Small intestine (tissue), 7 donors: ENCODE results near the gene TNKS1BP1. TPM values are rescaled to one million over a fixed set of nuclear protein-coding genes. Genes with fewer than 3 reads are reported as not detected.

Experiments used
- DNase-seq, 2 donors: peaks; one replicate each; pipeline versions ENCODE4 v3.0.0 to v3.0.0-alpha.2; 2013
- FAIRE-seq: peaks from 2 replicates; lab custom pipeline; 2012; peaks lifted over from hg19 to GRCh38; lab: Jason Lieb, UNC
- H3K27ac ChIP-seq, 3 donors: one replicate each; pipeline ENCODE4 v1.5.1; 2013; ENCODE audit warnings: low read length in 2 of 3, mild to moderate bottlenecking in 2 of 3, control low read depth in 1 of 3, inconsistent platforms in 1 of 3, low read depth in 1 of 3, moderate library complexity in 1 of 3
- H3K27me3 ChIP-seq, 3 donors: one replicate each; pipeline ENCODE4 v1.6.1; 2013; ENCODE audit warnings: low read length in 3 of 3, inconsistent platforms in 1 of 3; ENCODE audit not compliant: control insufficient read depth in 3 of 3, insufficient read depth in 3 of 3
- H3K36me3 ChIP-seq, 3 donors: one replicate each; pipeline ENCODE4 v1.6.1; 2013; ENCODE audit warnings: low read length in 3 of 3, inconsistent platforms in 1 of 3, low read depth in 1 of 3, mild to moderate bottlenecking in 1 of 3, moderate library complexity in 1 of 3; ENCODE audit not compliant: control insufficient read depth in 3 of 3, insufficient read depth in 2 of 3
- H3K4me1 ChIP-seq, 3 donors: one replicate each; pipeline ENCODE4 v1.6.1; 2013; ENCODE audit warnings: low read length in 2 of 3, inconsistent platforms in 1 of 3, low read depth in 1 of 3, mild to moderate bottlenecking in 1 of 3, moderate library complexity in 1 of 3; ENCODE audit not compliant: control insufficient read depth in 3 of 3, insufficient read depth in 2 of 3
- H3K4me3 ChIP-seq, 3 donors: one replicate each; pipeline ENCODE4 v1.5.1; 2013; ENCODE audit warnings: low read length in 3 of 3, control low read depth in 1 of 3, inconsistent platforms in 1 of 3, low read depth in 1 of 3, mild to moderate bottlenecking in 1 of 3, moderate library complexity in 1 of 3
- H3K9me3 ChIP-seq, 2 donors: one replicate each; pipeline ENCODE4 v1.6.1; 2013; ENCODE audit warnings: low read depth in 1 of 2, low read length in 1 of 2; ENCODE audit not compliant: control insufficient read depth in 2 of 2, insufficient read depth in 1 of 2
- WGBS, 3 donors: extraction: QIAGEN DNeasy Blood & Tissue Kit; methylation state at CpG; one replicate each; pipeline ENCODE4 v1.1.7; 2013; 5-methylcytosine and 5-hydroxymethylcytosine counted together
- polyA plus RNA-seq, 4 donors: library from polyadenylated mRNA; stranded (reverse) in 3 of 4; unstranded in 1 of 4; fragments of 200-250 nt in 3 of 4; fragments of 120-200 nt in 1 of 4; gene quantifications; one replicate each; pipeline versions ENCODE4 v1.2.1 to v1.2.3, GENCODE V29; 2013
- donor health status: healthy with polysubstance abuse.
- donor health status: control.
- donor health status: control.
- donor health status: Bipolar disorder and iron deficiency.
- donor health status: healthy.

The TNKS1BP1 gene
- polyA plus RNA-seq, 4 donors, result 72.1 to 178 (median 98.6) TPM

- DNase-seq, result no peak
- Histone ChIP-seq H3K27me3 (no peaks in the 10 kb centered on the region), H3K4me3 (no peak overlapping the region), H3K36me3 (peaks cover 0 to 80% (median 6%) of the 10 kb centered on the region in 3 donors), H3K9me3 (no peaks in the 10 kb centered on the region), H3K27ac (peak overlapping the region in 1 of 3 donors; percentile 4), H3K4me1 (peaks cover 3 to 83% (median 14%) of the 10 kb centered on the region in 3 donors)
- FAIRE-seq, result no peak
- 89 to 92% (median 91%) methylated on average over 24 of the region's 24 CpGs for WGBS, 3 donors
Measured at GRCh38 chr11:57309106-57310059, 15.4 kb downstream of the TNKS1BP1 start.

GRCh38 chr11:57308426-57309060 lies 16.2 kb downstream of the TNKS1BP1 start:
- FAIRE-seq (no peak), DNase-seq (no peak)
- Histone ChIP-seq H3K27ac (peak overlapping the region in 1 of 3 donors; percentile 4), H3K4me1 (peaks cover 3 to 75% (median 12%) of the 10 kb centered on the region in 3 donors), H3K27me3 (no peaks in the 10 kb centered on the region), H3K36me3 (peaks cover 0 to 80% (median 3%) of the 10 kb centered on the region in 3 donors), H3K4me3 (peak overlapping the region in 1 of 3 donors; percentile 5), H3K9me3 (no peaks in the 10 kb centered on the region)
- 88 to 91% (median 90%) methylated on average over 10 of the region's 10 CpGs for WGBS, 3 donors

- Histone ChIP-seq H3K36me3 (peaks cover 0 to 80% (median 6%) of the 10 kb centered on the region in 3 donors), H3K4me3 (peak overlapping the region in 2 of 3 donors; percentile 3 to 36), H3K9me3 (no peaks in the 10 kb centered on the region), H3K27ac (peak overlapping the region in 1 of 3 donors; percentile 24), H3K4me1 (peaks cover 3 to 67% (median 9%) of the 10 kb centered on the region in 3 donors), H3K27me3 (no peaks in the 10 kb centered on the region)
- WGBS, 3 donors, result 68 to 71% (median 69%) methylated on average over 7 of the region's 7 CpGs
- DNase-seq, result no peak
- no peak for FAIRE-seq
Measured at GRCh38 chr11:57307666-57308270, 17.0 kb downstream of the TNKS1BP1 start.

- Histone ChIP-seq H3K4me1 (peaks cover 3 to 60% (median 7%) of the 10 kb centered on the region in 3 donors), H3K27ac (peak overlapping the region in 1 of 3 donors; percentile 24)
- no peak for FAIRE-seq
Measured at GRCh38 chr11:57306940-57307565, 17.7 kb downstream of the TNKS1BP1 start.

GRCh38 chr11:57306161-57306876 lies 18.4 kb downstream of the TNKS1BP1 start:
- no peak for FAIRE-seq
- Histone ChIP-seq H3K9me3 (peaks cover 0 to 4% of the 10 kb centered on the region in 2 donors), H3K4me3 (peak overlapping the region in 1 of 3 donors; percentile 33), H3K27ac (no peak overlapping the region), H3K27me3 (no peaks in the 10 kb centered on the region), H3K4me1 (peaks cover 3 to 54% (median 3%) of the 10 kb centered on the region in 3 donors), H3K36me3 (peaks cover 8 to 85% (median 12%) of the 10 kb centered on the region in 3 donors)
- DNase-seq, result peak in 1 of 2 donors; percentile 66
- 49 to 72% (median 55%) methylated on average over 15 of the region's 15 CpGs for WGBS, 3 donors

More at GRCh38 chr11:57306940-57307565, 17.7 kb downstream of the TNKS1BP1 start:
- H3K36me3 ChIP-seq, result peaks cover under 1 to 80% (median 6%) of the 10 kb centered on the region in 3 donors
- DNase-seq, result peak; percentile 26 to 78
- peak overlapping the region in 2 of 3 donors; percentile 3 to 36 for H3K4me3 ChIP-seq
- H3K27me3 ChIP-seq, result no peaks in the 10 kb centered on the region
- WGBS, 3 donors, result 48 to 65% (median 59%) methylated on average over 9 of the region's 9 CpGs
- H3K9me3 ChIP-seq, result no peaks in the 10 kb centered on the region

- Histone ChIP-seq H3K27ac (no peak overlapping the region), H3K4me3 (no peak overlapping the region), H3K36me3 (peaks cover 9 to 90% (median 20%) of the 10 kb centered on the region in 3 donors), H3K27me3 (no peaks in the 10 kb centered on the region), H3K9me3 (peaks cover 0 to 12% of the 10 kb centered on the region in 2 donors), H3K4me1 (peaks cover 1 to 47% (median 3%) of the 10 kb centered on the region in 3 donors)
- FAIRE-seq, result no peak
- 79 to 90% (median 88%) methylated on average over 8 of the region's 8 CpGs for WGBS, 3 donors
- no peak for DNase-seq
Measured at GRCh38 chr11:57305523-57305922, 19.2 kb downstream of the TNKS1BP1 start.

- Histone ChIP-seq H3K27ac (no peak overlapping the region), H3K36me3 (peaks cover 22 to 90% (median 28%) of the 10 kb centered on the region in 3 donors), H3K9me3 (peaks cover 0 to 26% of the 10 kb centered on the region in 2 donors), H3K27me3 (no peaks in the 10 kb centered on the region), H3K4me1 (peaks cover 0 to 33% (median 0%) of the 10 kb centered on the region in 3 donors), H3K4me3 (no peak overlapping the region)
- WGBS, 3 donors, result 75 to 81% (median 79%) methylated on average over 8 of the region's 8 CpGs
- no peak for DNase-seq
- FAIRE-seq, result no peak
Measured at GRCh38 chr11:57303990-57304579, 20.7 kb downstream of the TNKS1BP1 start.
